ENCODE data around the gene CEACAM16.
"Not testable (repeated sequence)": the region's sequence is repeated elsewhere in the genome, so short reads cannot be mapped to it uniquely, and the experiment has no call there.

The CEACAM16 gene

GRCh38 chr19:44677019-44677811 is 21.7 kb upstream of the CEACAM16 start:
- DNase-seq = no peak

- DNase-seq = no peak
These were observed 18.4 kb upstream of the CEACAM16 start for GRCh38 chr19:44680536-44680935.

GRCh38 chr19:44681992-44682790 is 16.8 kb upstream of the CEACAM16 start:
- no peak for DNase-seq

GRCh38 chr19:44682807-44683206 is 16.1 kb upstream of the CEACAM16 start:
- no peak for DNase-seq

GRCh38 chr19:44683434-44684210 is 15.3 kb upstream of the CEACAM16 start:
- DNase-seq = no peak

GRCh38 chr19:44684396-44684795 is 14.6 kb upstream of the CEACAM16 start:
- not testable (repeated sequence) for DNase-seq

GRCh38 chr19:44684892-44685863 is 13.8 kb upstream of the CEACAM16 start:
- no peak for DNase-seq

GRCh38 chr19:44685877-44686276 is 13.1 kb upstream of the CEACAM16 start:
- DNase-seq = peak; percentile 6 to 23

GRCh38 chr19:44686896-44687295 is 12.1 kb upstream of the CEACAM16 start:
- DNase-seq = no peak

GRCh38 chr19:44687888-44688287 is 11.1 kb upstream of the CEACAM16 start:
- DNase-seq = peak in 1 of 2 experiments; percentile 13

GRCh38 chr19:44689290-44690130 is 9.4 kb upstream of the CEACAM16 start:
- peak; percentile 60 to 69 for DNase-seq

- no peak for DNase-seq
These were observed 8.9 kb upstream of the CEACAM16 start for GRCh38 chr19:44690131-44690440.

GRCh38 chr19:44692379-44692721 is 6.6 kb upstream of the CEACAM16 start:
- DNase-seq = no peak

- DNase-seq = peak; percentile 4 to 16
These were observed 4.8 kb upstream of the CEACAM16 start for GRCh38 chr19:44694184-44694579.

GRCh38 chr19:44696939-44697669 is 1.8 kb upstream of the CEACAM16 start:
- no peak for DNase-seq

GRCh38 chr19:44697670-44698034 is 1.3 kb upstream of the CEACAM16 start:
- DNase-seq = no peak

GRCh38 chr19:44700547-44700946 is 1.6 kb downstream of the CEACAM16 start:
- no peak for DNase-seq

GRCh38 chr19:44701228-44701627 is 2.3 kb downstream of the CEACAM16 start:
- DNase-seq = no peak

GRCh38 chr19:44702551-44703176 is 3.7 kb downstream of the CEACAM16 start:
- no peak for DNase-seq
